GM23338 (cell line): ENCODE data around the gene SCOC. TPM values are rescaled to one million over a fixed set of nuclear protein-coding genes. Genes with fewer than 3 reads are reported as not detected.

ENCODE experiments used
- ATAC-seq: fragments of 200-7000 bp; cut with Tn5 transposase; 3 replicates; pipeline ENCODE4 v1.9.1; 2020
- DNase-seq: peaks from one replicate; pipeline ENCODE4 v3.0.0-alpha.2; 2015; ENCODE audit warnings: low spot score
- H2AFZ ChIP-seq: fragments of 200-600 bp; sonication (generic); 2 replicates; pipeline ENCODE4 v1.8.0; 2016; ENCODE audit warnings: antibody characterized with exemption, mild to moderate bottlenecking, moderate library complexity
- H3F3A ChIP-seq: fragments of 200-600 bp; sonication (generic); replicated peaks from 2 replicates; pipeline ENCODE4 v1.8.0; 2017; ENCODE audit warnings: antibody characterized with exemption, mixed run types, low read depth
- H3K27ac ChIP-seq: fragments of 200-600 bp; sonication (generic); 2 replicates; pipeline ENCODE4 v1.6.1; 2016; ENCODE audit warnings: low read depth
- H3K27me3 ChIP-seq: fragments of 200-600 bp; sonication (generic); 2 replicates; pipeline ENCODE4 v1.8.0; 2016; ENCODE audit warnings: mild to moderate bottlenecking, mixed run types, moderate library complexity; ENCODE audit not compliant: insufficient read depth
- H3K36me3 ChIP-seq: fragments of 200-600 bp; sonication (generic); 2 replicates; pipeline ENCODE4 v1.8.0; 2016; ENCODE audit warnings: mild to moderate bottlenecking; ENCODE audit not compliant: insufficient read depth
- H3K4me1 ChIP-seq: fragments of 200-600 bp; sonication (generic); 2 replicates; pipeline ENCODE4 v1.8.0; 2016; ENCODE audit warnings: mild to moderate bottlenecking, moderate library complexity; ENCODE audit not compliant: insufficient read depth
- H3K4me2 ChIP-seq: fragments of 200-600 bp; sonication (generic); 2 replicates; pipeline ENCODE4 v1.7.1; 2017; ENCODE audit warnings: mixed run types
- H3K4me3 ChIP-seq: fragments of 200-600 bp; sonication (generic); 2 replicates; pipeline ENCODE4 v1.6.1; 2016; ENCODE audit warnings: mixed run types
- H3K79me2 ChIP-seq: fragments of 200-600 bp; sonication (generic); replicated peaks from 2 replicates; pipeline ENCODE4 v1.8.0; 2017; ENCODE audit warnings: mild to moderate bottlenecking; ENCODE audit not compliant: insufficient read depth
- H3K9me2 ChIP-seq: fragments of 200-600 bp; sonication (generic); 2 replicates; pipeline ENCODE4 v1.8.0; 2017; ENCODE audit not compliant: insufficient read depth
- H4K20me1 ChIP-seq: fragments of 200-600 bp; sonication (generic); replicated peaks from 2 replicates; pipeline ENCODE4 v1.8.0; 2017; ENCODE audit warnings: mild to moderate bottlenecking; ENCODE audit not compliant: insufficient read depth
- H3K27ac Mint-ChIP-seq: 2 replicates; pipeline ENCODE4 v1.8.0; 2020; ENCODE audit warnings: inconsistent platforms, mild to moderate bottlenecking, moderate library complexity, mixed read lengths
- H3K27me3 Mint-ChIP-seq: 3 replicates; pipeline ENCODE4 v1.8.0; 2022; ENCODE audit warnings: low read depth, mild to moderate bottlenecking, moderate library complexity, mixed read lengths, inconsistent platforms; ENCODE audit not compliant: insufficient read depth, poor library complexity
- H3K36me3 Mint-ChIP-seq: 3 replicates; pipeline ENCODE4 v1.8.0; 2021; ENCODE audit warnings: low read depth, mild to moderate bottlenecking, inconsistent platforms, moderate library complexity, mixed read lengths
- H3K4me1 Mint-ChIP-seq: 3 replicates; pipeline ENCODE4 v1.8.0; 2020; ENCODE audit warnings: mild to moderate bottlenecking, inconsistent platforms, mixed read lengths
- H3K4me3 Mint-ChIP-seq: 3 replicates; pipeline ENCODE4 v1.8.0; 2021; ENCODE audit warnings: moderate library complexity, mild to moderate bottlenecking, inconsistent platforms, mixed read lengths
- H3K9me3 Mint-ChIP-seq: 3 replicates; pipeline ENCODE4 v1.8.0; 2020; ENCODE audit warnings: moderate library complexity, mild to moderate bottlenecking, inconsistent platforms, mixed read lengths
- CREB1 ChIP-seq: fragments of 250-450 bp; sonication (Bioruptor Pico); IDR thresholded peaks from 2 replicates; pipeline ENCODE4 v1.5.0; 2020; ENCODE audit warnings: low read depth, mild to moderate bottlenecking, moderate library complexity
- CTCF ChIP-seq, 2 experiments: fragments of 200-600 bp in 1 of 2; sonication (generic) in 1 of 2; conservative IDR thresholded peaks; 2 replicates each; pipeline versions ENCODE4 v1.5.1 to v1.6.1; 2016 to 2017; ENCODE audit warnings: antibody characterized with exemption in 2 of 2, low read depth in 2 of 2, mild to moderate bottlenecking in 2 of 2, moderate library complexity in 1 of 2
- ETS1 ChIP-seq: IDR thresholded peaks from 2 replicates; pipeline ENCODE4 v1.6.1; 2016; ENCODE audit warnings: antibody characterized with exemption
- EZH2 ChIP-seq: fragments of 200-600 bp; sonication (generic); IDR thresholded peaks from one replicate; pipeline ENCODE4 v1.8.0; 2017; ENCODE audit warnings: antibody characterized with exemption, mild to moderate bottlenecking, low read depth; ENCODE audit not compliant: unreplicated experiment
- EZH2phosphoT487 ChIP-seq: fragments of 200-600 bp; sonication (generic); IDR thresholded peaks from one replicate; pipeline ENCODE4 v1.8.1; 2018; ENCODE audit warnings: antibody characterized with exemption; ENCODE audit not compliant: unreplicated experiment
- JUNB ChIP-seq: IDR thresholded peaks from one replicate; pipeline ENCODE4 v1.6.1; 2016; ENCODE audit warnings: antibody characterized with exemption; ENCODE audit not compliant: unreplicated experiment
- NANOG ChIP-seq: IDR thresholded peaks from 2 replicates; pipeline ENCODE4 v1.6.1; 2016; ENCODE audit warnings: antibody characterized with exemption, borderline replicate concordance
- POLR2AphosphoS5 ChIP-seq: IDR thresholded peaks from 2 replicates; pipeline ENCODE4 v1.6.1; 2016; ENCODE audit warnings: antibody characterized with exemption, low read depth
- REST ChIP-seq: IDR thresholded peaks from one replicate; pipeline ENCODE4 v1.6.1; 2018; ENCODE audit warnings: antibody characterized with exemption; ENCODE audit not compliant: unreplicated experiment
- STAT1 ChIP-seq: IDR thresholded peaks from one replicate; pipeline ENCODE4 v1.6.1; 2016; ENCODE audit warnings: antibody characterized with exemption; ENCODE audit not compliant: unreplicated experiment
- ZNF114 ChIP-seq: fragments of 250-450 bp; sonication (Bioruptor Pico); IDR thresholded peaks from 2 replicates; pipeline ENCODE4 v1.5.0; 2020; ENCODE audit warnings: mild to moderate bottlenecking, moderate library complexity
- ZNF331 ChIP-seq: fragments of 250-450 bp; sonication (Bioruptor Pico); IDR thresholded peaks from 2 replicates; pipeline ENCODE4 v1.5.0; 2020; ENCODE audit warnings: low read depth, mild to moderate bottlenecking, moderate library complexity
- ZNF462 ChIP-seq: fragments of 250-450 bp; sonication (Bioruptor Pico); IDR thresholded peaks from 2 replicates; pipeline ENCODE4 v1.5.0; 2020; ENCODE audit warnings: mild to moderate bottlenecking, moderate library complexity
- polyA plus RNA-seq: library from polyadenylated mRNA; unstranded; fragments of >200 nt; fragmentation: Nextera tagmentation; extraction: Ambion mirVana; gene quantifications from 2 replicates; pipeline ENCODE4 v1.2.1, GENCODE V29; 2016
- total RNA-seq: library from RNA; depleted of rRNA; stranded (reverse); fragments of >200 nt; shearing (Covaris generic); gene quantifications from 2 replicates; pipeline ENCODE4 v1.2.3, GENCODE V29; 2014

The SCOC gene
- total and polyA plus RNA-seq, 2 experiments from 2014 or later: 47.2 to 59.5 TPM

GRCh38 chr4:140346136-140346535, 27.3 kb upstream of the SCOC start:
- no peaks in the 10 kb centered on the region for H3K9me2 ChIP-seq
- peaks cover 46% of the 10 kb centered on the region for H3K4me1 Mint-ChIP-seq
- no peaks in the 10 kb centered on the region for H4K20me1 ChIP-seq
- H3K4me2 ChIP-seq: no peak overlapping the region
- H3K27me3 ChIP-seq: no peaks in the 10 kb centered on the region
- H3K27me3 Mint-ChIP-seq: peaks cover 6% of the 10 kb centered on the region
- no peaks in the 10 kb centered on the region for H3K36me3 Mint-ChIP-seq
- ATAC-seq: peak; percentile 29; the same call in 1 of the 3 replicates
- DNase-seq: peak; percentile 21
- no peak for TF ChIP-seq EZH2phosphoT487
- no peak for TF ChIP-seq JUNB
- no peak for TF ChIP-seq ZNF331 (CRISPR knock-in tag)
- no peak for TF ChIP-seq POLR2AphosphoS5
- TF ChIP-seq CTCF (conservative IDR thresholded peaks at IDR 0.05; ENCODE audit: low read depth in 2 of 2): no peak
- no peak for TF ChIP-seq STAT1
- TF ChIP-seq ZNF114 (CRISPR knock-in tag): no peak
- TF ChIP-seq NANOG: no peak
- TF ChIP-seq CREB1: no peak
- TF ChIP-seq ZNF462: no peak
- TF ChIP-seq REST: no peak
- no peak for TF ChIP-seq ETS1
- TF ChIP-seq EZH2: no peak
- no peak overlapping the region for H3K27ac Mint-ChIP-seq
- H3F3A ChIP-seq: no peaks in the 10 kb centered on the region
- no peaks in the 10 kb centered on the region for H3K36me3 ChIP-seq
- no peaks in the 10 kb centered on the region for H3K9me3 Mint-ChIP-seq
- no peak overlapping the region for H2AFZ ChIP-seq
- no peak overlapping the region for H3K4me3 ChIP-seq
- no peaks in the 10 kb centered on the region for H3K79me2 ChIP-seq
- H3K4me3 Mint-ChIP-seq: no peak overlapping the region
- peaks cover 19% of the 10 kb centered on the region for H3K4me1 ChIP-seq
- H3K27ac ChIP-seq: no peak overlapping the region
